Nephron (organoid): ENCODE data around the gene DAB2.
A peak's percentile ranks its signal among the peaks of the same experiment; 100 is the strongest.

Experiments used
- H3K27ac Mint-ChIP-seq, 3 experiments: 2 replicates each; pipeline ENCODE4 v1.8.0; 2020; ENCODE audit warnings: mixed read lengths in 3 of 3, mild to moderate bottlenecking in 2 of 3, moderate library complexity in 1 of 3
- H3K27me3 Mint-ChIP-seq: 2 replicates; pipeline ENCODE4 v1.8.0; 2021; ENCODE audit warnings: low read depth, mild to moderate bottlenecking, moderate library complexity, mixed read lengths
- H3K36me3 Mint-ChIP-seq: 2 replicates; pipeline ENCODE4 v1.8.0; 2020; ENCODE audit warnings: low read depth, mixed read lengths
- H3K4me1 Mint-ChIP-seq: 2 replicates; pipeline ENCODE4 v1.8.0; 2020; ENCODE audit warnings: mixed read lengths
- H3K4me3 Mint-ChIP-seq, 3 experiments: 2 replicates each; pipeline ENCODE4 v1.8.0; 2020; ENCODE audit warnings: mild to moderate bottlenecking in 3 of 3, mixed read lengths in 3 of 3, moderate library complexity in 2 of 3
- H3K9me3 Mint-ChIP-seq: 2 replicates; pipeline ENCODE4 v1.8.0; 2020; ENCODE audit warnings: mixed read lengths
- CTCF ChIP-seq, 3 experiments: fragments of 200-600 bp; sonication (generic); IDR thresholded peaks; one replicate each; pipeline ENCODE4 v1.5.0; 2021; ENCODE audit warnings: antibody characterized with exemption in 3 of 3; ENCODE audit not compliant: unreplicated experiment in 3 of 3

DAB2 gene

GRCh38 chr5:39440192-39440957, 15.6 kb upstream of the DAB2 start:
- no peaks in the 10 kb centered on the region for H3K36me3 Mint-ChIP-seq
- H3K4me3 Mint-ChIP-seq: no peak overlapping the region
- H3K4me1 Mint-ChIP-seq: peaks cover 8% of the 10 kb centered on the region
- H3K27me3 Mint-ChIP-seq: no peaks in the 10 kb centered on the region
- peak overlapping the region in 2 of 3 experiments; percentile 35 to 66 for H3K27ac Mint-ChIP-seq
- TF ChIP-seq CTCF (IDR thresholded peaks at IDR 0.05; ENCODE audit: unreplicated experiment in 3 of 3): no peak
- H3K9me3 Mint-ChIP-seq: no peaks in the 10 kb centered on the region

- H3K36me3 Mint-ChIP-seq: no peaks in the 10 kb centered on the region
- TF ChIP-seq CTCF (IDR thresholded peaks at IDR 0.05; ENCODE audit: unreplicated experiment in 3 of 3): no peak
- no peaks in the 10 kb centered on the region for H3K27me3 Mint-ChIP-seq
- H3K4me3 Mint-ChIP-seq: no peak overlapping the region
- H3K27ac Mint-ChIP-seq: no peak overlapping the region
- H3K9me3 Mint-ChIP-seq: no peaks in the 10 kb centered on the region
- peaks cover 8% of the 10 kb centered on the region for H3K4me1 Mint-ChIP-seq
Observed at GRCh38 chr5:39439582-39440162, 14.9 kb upstream of the DAB2 start.

GRCh38 chr5:39437467-39437866, 12.7 kb upstream of the DAB2 start:
- no peaks in the 10 kb centered on the region for H3K9me3 Mint-ChIP-seq
- no peak for TF ChIP-seq CTCF (IDR thresholded peaks at IDR 0.05; ENCODE audit: unreplicated experiment in 3 of 3)
- no peaks in the 10 kb centered on the region for H3K36me3 Mint-ChIP-seq
- peaks cover 8% of the 10 kb centered on the region for H3K4me1 Mint-ChIP-seq
- no peak overlapping the region for H3K4me3 Mint-ChIP-seq
- H3K27me3 Mint-ChIP-seq: no peaks in the 10 kb centered on the region
- peak overlapping the region; percentile 52 to 92 (median 90) for H3K27ac Mint-ChIP-seq

- no peaks in the 10 kb centered on the region for H3K36me3 Mint-ChIP-seq
- H3K27ac Mint-ChIP-seq: no peak overlapping the region
- TF ChIP-seq CTCF (IDR thresholded peaks at IDR 0.05; ENCODE audit: unreplicated experiment in 3 of 3): no peak
- no peaks in the 10 kb centered on the region for H3K9me3 Mint-ChIP-seq
- H3K4me1 Mint-ChIP-seq: no peaks in the 10 kb centered on the region
- H3K4me3 Mint-ChIP-seq: no peak overlapping the region
- H3K27me3 Mint-ChIP-seq: no peaks in the 10 kb centered on the region
Observed at GRCh38 chr5:39433848-39434247, 9.1 kb upstream of the DAB2 start.

- Mint-ChIP-seq H3K4me1 (no peaks in the 10 kb centered on the region), H3K27ac (no peak overlapping the region)
Observed at GRCh38 chr5:39432696-39433530, 8.1 kb upstream of the DAB2 start.

More at GRCh38 chr5:39432696-39433530, 8.1 kb upstream of the DAB2 start:
- H3K4me3 Mint-ChIP-seq: no peak overlapping the region
- no peaks in the 10 kb centered on the region for H3K36me3 Mint-ChIP-seq
- H3K27me3 Mint-ChIP-seq: no peaks in the 10 kb centered on the region
- no peaks in the 10 kb centered on the region for H3K9me3 Mint-ChIP-seq
- TF ChIP-seq CTCF (IDR thresholded peaks at IDR 0.05; ENCODE audit: unreplicated experiment in 3 of 3): no peak
